NCI-H2107 treated with DMSO at 0.1 percent for 48 hours (cell line): ENCODE data around the gene SPAG8.

Source experiments
- DNase-seq: peaks from one replicate; lab custom pipeline; 2025; ENCODE audit not compliant: unreplicated experiment; lab: John Stamatoyannopoulos, UW

SPAG8 gene, protein sequence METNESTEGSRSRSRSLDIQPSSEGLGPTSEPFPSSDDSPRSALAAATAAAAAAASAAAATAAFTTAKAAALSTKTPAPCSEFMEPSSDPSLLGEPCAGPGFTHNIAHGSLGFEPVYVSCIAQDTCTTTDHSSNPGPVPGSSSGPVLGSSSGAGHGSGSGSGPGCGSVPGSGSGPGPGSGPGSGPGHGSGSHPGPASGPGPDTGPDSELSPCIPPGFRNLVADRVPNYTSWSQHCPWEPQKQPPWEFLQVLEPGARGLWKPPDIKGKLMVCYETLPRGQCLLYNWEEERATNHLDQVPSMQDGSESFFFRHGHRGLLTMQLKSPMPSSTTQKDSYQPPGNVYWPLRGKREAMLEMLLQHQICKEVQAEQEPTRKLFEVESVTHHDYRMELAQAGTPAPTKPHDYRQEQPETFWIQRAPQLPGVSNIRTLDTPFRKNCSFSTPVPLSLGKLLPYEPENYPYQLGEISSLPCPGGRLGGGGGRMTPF

GRCh38 chr9:35812025-35812602, at the start of gene SPAG8:
Gene SPAG8 (minus strand): TSS chr9:35812262. CDS start chr9:35812147, 115 bp downstream.
- peak; percentile 95 for DNase-seq

GRCh38 chr9:35861161-35861897, 49.3 kb upstream of the SPAG8 start:
- DNase-seq = no peak

- no peak for DNase-seq
Measured at GRCh38 chr9:35859990-35860339, 47.9 kb upstream of the SPAG8 start.

GRCh38 chr9:35859310-35859989, 47.4 kb upstream of the SPAG8 start:
- no peak for DNase-seq

GRCh38 chr9:35858458-35858857, 46.4 kb upstream of the SPAG8 start:
- no peak for DNase-seq

DNA sequence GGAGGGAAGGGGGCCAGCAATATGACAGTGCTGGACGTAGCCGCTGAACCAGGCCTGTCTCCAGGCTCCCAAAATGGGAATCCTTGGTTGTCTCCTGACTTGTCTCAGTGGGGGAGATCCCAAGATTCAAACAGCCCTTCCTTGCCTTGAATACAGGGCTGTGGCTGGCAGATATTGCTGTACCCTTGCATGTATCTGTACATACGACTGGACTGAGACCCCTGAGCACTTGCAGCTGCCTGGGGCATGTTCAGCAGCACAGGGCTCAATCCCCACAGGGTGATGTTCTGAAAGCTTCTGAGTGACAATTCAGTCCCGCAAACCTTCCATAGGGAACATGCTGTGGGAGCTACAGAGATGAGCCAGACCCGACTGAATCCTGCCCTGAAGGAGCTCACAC, 44.8 kb upstream of the SPAG8 start:
- DNase-seq = no peak

GRCh38 chr9:35856206-35856605, 44.1 kb upstream of the SPAG8 start:
- DNase-seq = no peak

DNA sequence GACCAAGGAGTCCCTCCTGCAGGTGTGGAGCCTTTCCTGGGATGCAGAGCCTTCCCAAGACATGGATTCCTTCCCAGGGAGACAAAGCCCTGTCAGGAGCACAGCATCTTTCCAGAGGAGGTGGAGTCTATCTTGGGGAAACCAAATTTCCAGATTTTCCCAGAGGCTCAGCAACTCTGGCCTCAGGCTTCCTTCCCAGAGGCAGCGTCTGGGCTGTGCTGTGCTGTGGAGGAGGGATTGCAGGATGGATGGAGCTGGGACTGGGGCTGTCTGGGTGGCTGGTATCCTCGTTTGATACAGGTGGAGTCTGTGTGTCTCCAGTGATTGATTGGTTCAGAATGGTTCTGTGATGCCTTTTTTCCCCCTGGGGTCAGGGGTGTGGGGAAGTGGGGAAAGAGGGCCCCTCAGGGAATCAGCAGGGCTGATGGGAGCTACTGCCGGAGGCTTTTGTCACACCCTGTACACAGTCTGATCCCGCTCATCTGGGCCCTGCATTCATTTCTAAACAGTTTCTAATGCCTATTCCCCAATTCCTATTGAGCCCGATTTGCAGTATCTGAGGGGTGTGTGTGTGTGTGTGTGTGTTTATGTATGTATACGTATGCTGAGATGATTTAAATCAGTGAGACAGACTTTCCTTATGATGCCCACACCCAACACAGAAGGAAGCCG, 42.2 kb upstream of the SPAG8 start:
- no peak for DNase-seq

DNA sequence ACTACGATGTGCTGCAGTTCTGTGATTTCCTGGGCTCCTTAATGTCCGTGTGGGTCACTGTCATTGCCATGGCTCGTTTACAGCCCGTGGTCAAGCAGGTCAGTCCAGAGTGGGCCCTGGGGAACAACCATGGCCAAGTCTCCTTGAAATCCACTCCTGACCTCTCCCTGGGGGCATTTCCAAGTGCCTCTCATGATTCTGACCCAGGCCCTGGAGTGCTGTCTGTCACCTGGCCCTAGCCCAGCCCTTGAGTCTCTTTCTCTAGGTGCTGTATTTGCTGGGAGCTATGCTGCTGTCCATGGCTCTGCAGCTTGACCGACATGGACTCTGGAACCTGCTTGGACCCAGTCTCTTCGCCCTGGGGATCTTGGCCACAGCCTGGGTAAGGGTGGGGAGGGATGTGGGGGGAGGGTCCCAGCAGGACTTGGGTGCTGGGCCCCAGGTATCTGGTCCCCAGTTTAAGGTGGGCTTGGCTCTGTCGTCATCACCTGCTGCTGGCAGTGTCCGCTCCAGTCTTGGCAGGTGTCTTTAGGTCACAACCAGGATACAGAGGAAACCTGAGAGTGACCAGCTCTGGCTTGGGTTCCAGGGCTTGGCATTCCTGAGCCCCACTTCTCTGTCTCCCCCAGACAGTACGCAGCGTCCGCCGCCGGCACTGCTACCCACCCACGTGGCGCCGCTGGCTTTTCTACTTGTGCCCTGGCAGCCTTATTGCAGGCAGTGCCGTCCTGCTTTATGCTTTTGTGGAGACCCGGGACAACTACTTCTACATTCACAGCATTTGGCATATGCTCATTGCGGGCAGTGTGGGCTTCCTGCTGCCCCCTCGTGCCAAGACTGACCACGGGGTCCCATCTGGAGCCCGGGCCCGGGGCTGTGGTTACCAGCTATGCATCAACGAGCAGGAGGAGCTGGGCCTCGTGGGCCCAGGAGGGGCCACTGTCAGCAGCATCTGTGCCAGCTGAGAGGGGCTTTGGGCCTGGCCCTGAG, 41.1 kb upstream of the SPAG8 start:
- no peak for DNase-seq

DNA sequence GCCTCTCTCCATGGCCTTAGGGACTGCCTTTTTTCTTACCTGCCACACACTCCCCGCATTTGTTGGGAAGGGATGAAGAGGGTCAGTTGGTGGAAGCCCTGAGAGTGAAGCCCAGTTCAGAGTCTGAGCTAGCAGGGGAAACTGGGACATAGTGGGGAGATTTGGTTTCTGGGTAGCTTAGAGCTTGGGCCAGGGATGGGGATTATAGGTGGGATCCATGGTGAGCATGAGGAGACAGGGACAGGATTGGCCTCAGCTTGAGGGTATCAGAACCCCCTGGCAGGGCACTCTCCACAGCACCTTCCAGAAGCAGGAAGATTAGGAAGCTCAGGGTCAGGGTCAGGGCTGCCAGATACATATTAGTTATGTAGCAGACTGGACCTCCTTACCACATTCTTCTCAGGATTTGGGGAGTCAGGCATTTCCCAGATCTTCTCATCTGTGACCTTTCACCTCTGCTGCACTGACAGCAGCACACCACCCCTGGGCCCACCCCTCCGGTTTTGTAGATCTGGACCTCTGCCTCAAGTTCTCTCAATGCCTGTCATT, 40.3 kb upstream of the SPAG8 start:
- no peak for DNase-seq

DNA sequence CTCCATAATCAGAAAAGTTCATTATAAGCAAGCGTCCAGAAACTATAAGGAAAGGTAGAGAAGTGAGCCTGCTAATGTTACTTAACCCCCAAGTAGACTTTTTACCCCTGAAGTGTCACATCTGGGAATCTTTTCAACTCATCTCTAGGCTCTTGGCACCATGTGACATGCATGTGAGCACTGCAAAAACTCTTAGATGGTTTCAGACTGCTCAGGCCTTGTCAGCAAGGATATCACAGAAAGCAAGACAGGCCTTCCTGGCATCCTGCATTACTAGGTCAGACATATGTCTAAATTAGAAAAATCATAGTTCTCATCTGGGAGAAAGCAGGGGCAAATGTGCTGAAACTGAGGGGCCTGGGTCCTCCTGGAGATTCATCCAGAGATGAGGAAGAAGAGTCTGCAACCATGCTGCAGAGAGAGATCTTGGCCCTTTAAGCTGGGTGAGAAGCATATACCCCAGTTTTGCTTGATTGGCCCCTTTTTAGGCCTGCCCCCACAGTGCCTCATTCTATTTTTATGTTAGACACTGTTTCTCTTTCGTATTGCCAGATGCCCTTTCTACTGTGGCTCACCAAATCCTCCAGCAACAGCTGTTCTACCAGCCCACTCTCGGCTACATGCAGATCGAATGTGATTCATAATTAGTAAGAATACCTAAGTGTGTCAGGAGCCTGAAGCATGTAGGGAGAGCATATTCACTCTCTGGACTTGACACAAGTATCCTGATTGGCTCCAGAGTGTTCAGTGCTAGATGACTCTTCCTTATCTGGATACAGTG, 35.9 kb upstream of the SPAG8 start:
- no peak for DNase-seq

DNA sequence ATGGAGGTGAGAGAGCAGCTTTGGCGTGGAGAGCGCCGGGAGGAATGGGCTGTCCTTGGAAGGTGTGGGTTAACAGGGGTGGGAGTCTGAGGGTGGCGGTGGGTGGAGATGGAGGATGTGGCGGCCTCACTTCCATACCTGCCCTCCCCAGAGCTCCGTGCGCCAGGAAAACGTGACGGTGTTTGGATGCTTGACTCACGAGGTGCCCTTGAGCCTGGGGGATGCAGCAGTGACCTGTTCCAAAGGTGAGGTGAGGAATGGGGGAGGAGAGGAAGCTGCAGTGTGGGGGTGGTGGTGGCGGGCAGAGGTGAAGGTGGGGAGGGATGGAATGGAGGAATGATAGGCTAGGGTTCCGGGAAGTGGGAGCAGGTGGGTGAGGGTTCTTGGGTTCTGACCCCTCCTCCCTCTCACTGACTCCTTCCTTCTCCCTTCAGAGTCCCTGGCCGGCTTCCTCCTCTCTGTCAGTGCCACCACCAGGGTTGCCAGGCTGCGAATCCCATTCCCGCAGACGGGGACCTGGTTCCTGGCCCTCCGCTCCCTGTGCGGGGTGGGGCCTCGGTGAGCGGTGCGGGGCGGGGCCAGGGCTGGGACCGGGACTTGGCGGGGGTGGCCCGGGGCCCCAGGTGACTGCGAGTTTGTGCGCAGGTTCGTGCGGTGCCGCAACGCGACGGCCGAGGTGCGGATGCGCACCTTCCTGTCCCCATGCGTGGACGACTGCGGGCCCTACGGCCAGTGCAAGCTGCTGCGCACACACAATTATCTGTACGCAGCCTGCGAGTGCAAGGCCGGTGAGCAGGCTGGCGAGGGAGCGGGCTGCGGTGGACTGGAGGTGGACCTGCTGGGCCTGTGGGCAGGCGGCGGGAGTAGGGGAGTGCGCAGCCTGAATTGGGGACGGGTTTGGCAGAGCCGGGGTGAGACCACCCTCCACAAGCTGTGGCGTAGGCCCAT, 34.0 kb upstream of the SPAG8 start:
- DNase-seq = no peak

- no peak for DNase-seq
Measured at GRCh38 chr9:35844628-35845270, 32.7 kb upstream of the SPAG8 start.

- DNase-seq = no peak
Measured at GRCh38 chr9:35842795-35843194, 30.7 kb upstream of the SPAG8 start.

DNA sequence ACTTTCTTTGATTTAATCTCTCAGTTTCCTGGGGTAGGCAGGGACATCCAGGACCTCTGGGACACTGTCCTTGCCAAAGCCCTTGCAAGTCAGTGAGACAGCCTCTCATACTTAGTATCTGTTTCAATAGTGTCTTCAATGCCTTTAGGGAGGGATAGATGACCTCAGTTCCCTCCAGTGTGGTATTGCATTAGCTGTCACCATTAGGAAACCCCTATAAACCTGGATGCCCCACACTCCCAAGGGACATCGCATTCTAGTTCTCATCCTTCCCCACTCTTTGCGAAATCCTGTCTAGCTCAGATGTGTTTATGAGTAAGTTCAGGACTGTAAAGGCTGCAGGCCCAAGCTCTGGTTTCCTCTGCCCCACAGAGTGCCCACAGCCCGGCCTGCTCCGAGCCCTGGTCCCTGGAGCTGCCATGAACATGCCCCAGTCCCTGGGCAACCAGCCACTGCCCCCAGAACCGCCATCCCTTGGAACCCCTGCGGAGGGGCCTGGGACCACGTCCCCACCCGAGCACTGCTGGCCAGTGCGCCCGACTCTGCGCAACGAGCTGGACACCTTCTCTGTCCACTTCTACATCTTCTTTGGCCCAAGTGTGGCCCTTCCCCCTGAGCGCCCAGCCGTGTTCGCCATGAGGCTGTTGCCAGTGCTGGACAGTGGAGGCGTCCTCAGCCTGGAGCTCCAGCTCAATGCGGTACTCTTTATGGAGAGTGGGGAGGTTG, 30.1 kb upstream of the SPAG8 start:
- no peak for DNase-seq

DNA sequence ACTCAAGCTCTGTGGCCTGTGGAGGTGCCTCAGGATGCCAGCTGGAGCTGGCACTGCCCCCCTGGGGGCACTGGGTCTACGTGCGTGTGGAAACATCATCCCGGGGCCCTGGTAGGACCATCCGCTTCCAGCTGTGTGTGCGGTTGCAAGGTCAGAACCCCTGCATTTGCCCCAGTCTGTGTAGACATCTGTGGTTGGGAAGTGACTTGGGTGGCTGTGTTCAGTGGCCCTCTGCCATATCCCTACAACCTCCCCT, 29.5 kb upstream of the SPAG8 start:
- no peak for DNase-seq
